Transverse colon (tissue), 4 donors: ENCODE results near the gene FXYD6. TPM values are rescaled to one million over a fixed set of nuclear protein-coding genes. Genes with fewer than 3 reads are reported as not detected.
A peak's percentile ranks its signal among the peaks of the same experiment; 100 is the strongest.

Experiments used
- DNase-seq: peaks from one replicate; pipeline ENCODE4 v3.0.0-alpha.2; 2019
- H3K27ac ChIP-seq, 4 donors: fragments of 200-600 bp; sonication (generic); 2 replicates each; pipeline ENCODE4 v1.5.1; 2016 to 2018; ENCODE audit warnings: inconsistent platforms in 4 of 4
- H3K27me3 ChIP-seq: fragments of 200-600 bp; sonication (generic); 2 replicates; pipeline ENCODE4 v1.5.1; 2017; ENCODE audit warnings: inconsistent platforms
- H3K36me3 ChIP-seq, 4 donors: fragments of 200-600 bp; sonication (generic); 2 replicates each; pipeline ENCODE4 v1.5.1; 2017 to 2019; ENCODE audit warnings: inconsistent platforms in 4 of 4
- H3K4me1 ChIP-seq, 4 donors: fragments of 200-600 bp; sonication (generic); 2 replicates each; pipeline ENCODE4 v1.5.1; 2017 to 2020; ENCODE audit warnings: inconsistent platforms in 4 of 4
- H3K4me3 ChIP-seq, 4 donors: fragments of 200-600 bp; sonication (generic); 1 replicate in 1 of 4; 2 replicates in 3 of 4; pipeline versions ENCODE4 v1.5.1 to v1.6.1; 2017 to 2019; ENCODE audit warnings: inconsistent platforms in 4 of 4
- H3K9me3 ChIP-seq, 2 donors: fragments of 200-600 bp; sonication (generic); 2 replicates each; pipeline ENCODE4 v1.5.1; 2017 to 2019; ENCODE audit warnings: inconsistent platforms in 2 of 2
- EP300 ChIP-seq: sonication (generic); formaldehyde crosslinking; IDR thresholded peaks from one replicate; pipeline ENCODE4 v1.6.1; 2017; ENCODE audit warnings: antibody characterized with exemption, low read depth
- POLR2A ChIP-seq: fragments of 450-650 bp; IDR thresholded peaks from one replicate; pipeline ENCODE4 v1.6.1; 2016; ENCODE audit warnings: antibody characterized with exemption, mild to moderate bottlenecking, moderate library complexity
- POLR2AphosphoS5 ChIP-seq, 3 donors: sonication (generic); formaldehyde crosslinking; IDR thresholded peaks; one replicate each; pipeline ENCODE4 v1.6.1; 2016; ENCODE audit warnings: antibody characterized with exemption in 3 of 3
- WGBS, 2 donors: methylation state at CpG; one replicate each; pipeline ENCODE4 v1.1.5; 2018; ENCODE audit warnings: low coverage in 1 of 2; 5-methylcytosine and 5-hydroxymethylcytosine counted together
- in situ Hi-C, 4 donors: fragments of 200-750 bp; cut with MboI; loops; one replicate each; pipeline versions ENCODE4 v1.15.0 to v1.15.1; 2017; ENCODE audit warnings: low sequenced_read_pairs in 3 of 4, low pct_ligation_motif_present in 1 of 4, low pct_unique_long_range_greater_than_20kb in 1 of 4
- intact Hi-C: fragments of 100-400 bp; cut with DNase I; formaldehyde crosslinking; loops from one replicate; pipeline ENCODE4 v1.15.1; 2023; ENCODE audit warnings: low total_unique reads
- total RNA-seq, 4 donors: library from RNA; depleted of rRNA; stranded (reverse); fragments of >200 nt; gene quantifications; one replicate each; pipeline ENCODE4 v1.1.0, GENCODE V29; 2016
- TF ChIP-seq, protein P1 (sequence below), 5 experiments: fragments of 200-600 bp in 3 of 5; fragments of 450-650 bp in 2 of 5; sonication (generic) in 3 of 5; IDR thresholded peaks; 1 replicate in 2 of 5; 2 replicates in 3 of 5; pipeline ENCODE4 v1.5.1; 2016 to 2017; ENCODE audit warnings: antibody characterized with exemption in 5 of 5, inconsistent platforms in 3 of 5, mild to moderate bottlenecking in 2 of 5, moderate library complexity in 1 of 5

FXYD6 gene
- total RNA-seq, 4 donors from 2014 or later = 29.2 to 62.5 (median 46.0) TPM

DNA sequence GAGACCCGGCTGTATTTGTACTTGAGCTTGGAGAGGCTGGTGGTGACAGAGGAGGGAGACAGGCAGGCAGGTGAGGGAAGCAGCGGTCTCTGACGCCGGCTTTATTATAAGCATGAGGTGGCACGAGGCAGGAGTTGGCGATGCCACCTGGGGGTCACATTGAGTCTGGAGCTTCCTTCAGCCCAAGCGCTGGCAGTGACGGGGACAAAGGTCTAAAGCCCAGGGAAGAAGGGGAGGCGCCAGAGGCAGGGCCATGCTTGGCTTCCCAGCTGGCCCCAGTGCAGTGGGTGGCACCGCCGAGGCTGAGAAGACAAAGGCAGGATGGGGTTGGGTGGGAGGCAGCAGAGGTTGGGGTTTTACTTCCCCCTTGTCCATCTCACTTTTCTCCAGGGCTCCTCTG is 56.4 kb downstream of the FXYD6 start:
- H3K36me3 ChIP-seq = no peaks in the 10 kb centered on the region
- in situ Hi-C loops (loop anchor here in 1 of 4 donors (25.0 kb wide), 2 partner anchors 242 to 383 kb away; no protein-coding TSS in a partner anchor), intact Hi-C loops (no loop called here)
- no peak overlapping the region for H3K4me3 ChIP-seq
- TF ChIP-seq POLR2A (no peak), EP300 (no peak), POLR2AphosphoS5 (IDR thresholded peaks at IDR 0.05) (no peak)
- TF ChIP-seq, protein P1, sequence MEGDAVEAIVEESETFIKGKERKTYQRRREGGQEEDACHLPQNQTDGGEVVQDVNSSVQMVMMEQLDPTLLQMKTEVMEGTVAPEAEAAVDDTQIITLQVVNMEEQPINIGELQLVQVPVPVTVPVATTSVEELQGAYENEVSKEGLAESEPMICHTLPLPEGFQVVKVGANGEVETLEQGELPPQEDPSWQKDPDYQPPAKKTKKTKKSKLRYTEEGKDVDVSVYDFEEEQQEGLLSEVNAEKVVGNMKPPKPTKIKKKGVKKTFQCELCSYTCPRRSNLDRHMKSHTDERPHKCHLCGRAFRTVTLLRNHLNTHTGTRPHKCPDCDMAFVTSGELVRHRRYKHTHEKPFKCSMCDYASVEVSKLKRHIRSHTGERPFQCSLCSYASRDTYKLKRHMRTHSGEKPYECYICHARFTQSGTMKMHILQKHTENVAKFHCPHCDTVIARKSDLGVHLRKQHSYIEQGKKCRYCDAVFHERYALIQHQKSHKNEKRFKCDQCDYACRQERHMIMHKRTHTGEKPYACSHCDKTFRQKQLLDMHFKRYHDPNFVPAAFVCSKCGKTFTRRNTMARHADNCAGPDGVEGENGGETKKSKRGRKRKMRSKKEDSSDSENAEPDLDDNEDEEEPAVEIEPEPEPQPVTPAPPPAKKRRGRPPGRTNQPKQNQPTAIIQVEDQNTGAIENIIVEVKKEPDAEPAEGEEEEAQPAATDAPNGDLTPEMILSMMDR (IDR thresholded peaks at IDR 0.05) = no peak
- no peak overlapping the region for H3K27ac ChIP-seq
- 55 to 71% methylated on average over 8 to 11 of the region's 11 CpGs for WGBS, 2 donors
- peaks cover 18 to 64% (median 39%) of the 10 kb centered on the region in 4 donors for H3K4me1 ChIP-seq
- no peaks in the 10 kb centered on the region for H3K9me3 ChIP-seq
- DNase-seq = peak; percentile 48
- no peaks in the 10 kb centered on the region for H3K27me3 ChIP-seq

DNA sequence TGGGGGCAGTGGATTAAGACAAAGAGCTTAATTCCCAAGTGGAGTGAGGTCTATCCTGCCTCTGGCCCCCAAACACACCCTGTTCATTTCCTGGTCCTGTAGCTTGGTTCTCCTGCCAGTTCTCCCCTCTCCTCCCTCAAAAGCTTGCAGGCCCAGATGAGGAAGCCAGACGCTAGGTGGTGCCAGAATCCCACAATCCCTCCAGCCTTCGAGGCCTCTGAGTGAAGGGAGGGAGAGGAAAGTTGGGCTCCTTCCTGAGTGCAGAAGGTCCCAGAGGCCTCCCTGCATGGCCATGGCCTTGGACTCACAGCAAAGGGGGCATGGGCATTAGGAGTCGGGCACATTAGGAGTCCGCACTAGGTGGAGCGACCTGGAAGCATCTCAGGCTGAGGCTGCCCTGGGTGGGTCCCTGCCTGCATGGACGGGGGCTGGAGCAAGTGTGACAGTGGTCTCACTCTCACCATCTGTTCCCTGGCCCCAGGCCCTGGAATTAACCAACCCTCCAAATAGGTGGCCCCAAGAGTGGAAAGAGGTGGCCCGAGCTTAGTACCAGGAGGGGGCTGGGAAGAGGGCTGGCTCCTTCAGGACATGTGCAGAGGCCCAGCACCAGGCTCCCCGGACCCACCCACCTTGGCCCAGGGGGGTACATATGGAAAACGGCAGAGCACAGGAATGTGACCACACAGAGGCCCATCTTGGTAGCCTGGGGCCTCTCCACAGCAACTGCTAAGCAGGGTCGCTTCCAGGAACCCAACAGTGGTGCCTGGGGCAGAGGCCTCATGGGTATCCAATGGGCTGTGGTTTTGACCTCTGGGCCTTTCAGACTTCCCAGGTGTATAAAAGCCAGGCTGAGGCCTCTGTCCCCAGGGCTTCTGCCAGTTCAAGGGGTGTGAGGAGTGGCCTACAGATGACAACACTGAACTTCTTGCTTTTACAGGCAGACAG is 57.1 kb downstream of the FXYD6 start:
- WGBS, 2 donors = 72% methylated on average over 10 of the region's 10 CpGs; no CpG with 5 or more reads in 1 of the 2 donors
- Histone ChIP-seq H3K27ac (no peak overlapping the region), H3K36me3 (no peaks in the 10 kb centered on the region), H3K4me1 (peaks cover 23 to 64% (median 46%) of the 10 kb centered on the region in 4 donors), H3K4me3 (no peak overlapping the region), H3K27me3 (no peaks in the 10 kb centered on the region), H3K9me3 (no peaks in the 10 kb centered on the region)
- in situ Hi-C loops = loop anchor here in 1 of 4 donors (25.0 kb wide), 2 partner anchors 243 to 382 kb away; no protein-coding TSS in a partner anchor
- intact Hi-C loops = loop anchor here (5.0 kb wide), 1 partner anchor 387 kb away; no protein-coding TSS in a partner anchor
- DNase-seq = peak; percentile 76
- no peak for TF ChIP-seq POLR2A
- TF ChIP-seq EP300 = no peak
- TF ChIP-seq, protein P1 (IDR thresholded peaks at IDR 0.05) = peak; percentile 27 to 68 (median 50)

DNA sequence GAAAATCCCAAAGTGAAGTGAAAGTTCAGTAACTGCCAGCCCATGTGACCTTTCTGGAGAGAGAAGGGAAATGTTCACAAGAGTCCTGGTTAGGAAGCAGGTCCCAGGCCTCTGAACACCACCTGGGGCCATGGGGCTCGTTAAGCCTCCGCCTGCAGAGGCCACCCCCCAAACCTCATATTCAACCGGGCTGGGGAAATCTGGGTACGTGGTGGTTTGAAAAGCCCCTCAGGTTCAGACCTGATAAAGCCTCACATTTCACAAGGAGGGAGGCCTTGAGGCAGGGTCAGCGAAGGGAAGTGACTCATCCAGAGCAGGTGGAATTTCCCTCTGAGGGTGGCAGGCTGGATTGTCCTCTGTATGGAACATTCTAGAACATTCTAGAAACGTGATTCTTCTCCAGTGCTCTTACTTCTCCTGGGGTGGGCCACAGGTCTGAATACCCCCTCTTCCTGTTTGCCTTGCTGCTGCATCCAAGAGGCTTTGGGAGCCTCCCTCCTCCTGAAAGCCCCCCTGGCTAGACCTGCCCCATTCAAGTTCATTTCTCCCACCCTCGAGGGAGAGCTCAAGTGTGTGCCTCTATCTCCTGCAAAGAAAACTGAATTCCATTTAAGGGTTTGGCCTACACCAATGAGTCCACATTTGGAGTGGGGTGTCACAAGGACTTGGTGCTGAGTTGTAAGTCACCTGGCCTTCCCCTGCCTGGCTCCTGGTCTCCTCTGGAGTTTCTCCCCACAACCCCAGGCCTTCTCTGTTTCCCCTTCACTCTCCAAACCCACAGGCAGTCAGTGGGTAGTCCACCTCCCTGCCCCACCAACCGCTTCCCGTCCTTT is 58.2 kb downstream of the FXYD6 start:
- WGBS, 2 donors = 61% methylated on average over 9 of the region's 9 CpGs; no CpG with 5 or more reads in 1 of the 2 donors
- intact Hi-C loops = loop anchor here (5.0 kb wide), 1 partner anchor 386 kb away; no protein-coding TSS in a partner anchor
- TF ChIP-seq POLR2A (no peak), EP300 (no peak), POLR2AphosphoS5 (IDR thresholded peaks at IDR 0.05) (no peak)
- TF ChIP-seq, protein P1 (IDR thresholded peaks at IDR 0.05) = peak in 1 of 5 experiments; percentile 12

More for the DNA sequence above, 58.2 kb downstream of the FXYD6 start:
- no peak for DNase-seq
- in situ Hi-C loops = loop anchor here in 1 of 4 donors (25.0 kb wide), 2 partner anchors 244 to 381 kb away; no protein-coding TSS in a partner anchor
- H3K36me3 ChIP-seq = no peaks in the 10 kb centered on the region
- no peak overlapping the region for H3K4me3 ChIP-seq
- no peaks in the 10 kb centered on the region for H3K27me3 ChIP-seq
- peaks cover 25 to 63% (median 49%) of the 10 kb centered on the region in 4 donors for H3K4me1 ChIP-seq
- no peak overlapping the region for H3K27ac ChIP-seq
- H3K9me3 ChIP-seq = no peaks in the 10 kb centered on the region
